HEK293 (cell line): ENCODE results near the gene GMDS.
A peak's percentile ranks its signal among the peaks of the same experiment; 100 is the strongest.

Source experiments
- CTCF ChIA-PET: fragments of 350-600 bp; formaldehyde crosslinking; extraction: SDS; loops from one replicate; lab custom pipeline; 2021; ENCODE audit warnings: antibody characterized with exemption; lab: Yijun Ruan, JAX
- POLR2A ChIA-PET: fragments of 300-600 bp; formaldehyde crosslinking; extraction: SDS; loops from one replicate; lab custom pipeline; 2020; ENCODE audit warnings: antibody characterized with exemption, inconsistent platforms; lab: Yijun Ruan, JAX
- H3K27ac ChIP-seq: fragments of 200-500 bp; sonication (Bioruptor generic); 2 replicates; pipeline ENCODE4 v1.5.1; 2014; ENCODE audit warnings: low read depth, low read length, control low read depth, inconsistent platforms; ENCODE audit errors: extremely low read depth
- H3K36me3 ChIP-seq, 2 experiments: fragments of 200-500 bp in 1 of 2; sonication (Bioruptor generic) in 1 of 2; 1 replicate in 1 of 2; 2 replicates in 1 of 2; pipeline ENCODE4 v1.5.1; 2014 to 2017; ENCODE audit warnings: inconsistent platforms in 2 of 2, low read length in 2 of 2; ENCODE audit not compliant: control insufficient read depth in 2 of 2, insufficient read depth in 1 of 2
- H3K4me1 ChIP-seq: fragments of 200-500 bp; sonication (Bioruptor generic); 2 replicates; pipeline ENCODE4 v1.5.1; 2014; ENCODE audit warnings: mild to moderate bottlenecking, low read length, inconsistent platforms; ENCODE audit not compliant: control insufficient read depth, insufficient read depth
- H3K4me3 ChIP-seq: 2 replicates; pipeline ENCODE4 v1.5.1; 2011; ENCODE audit warnings: low read depth, mild to moderate bottlenecking, control low read depth, low read length, moderate library complexity
- H3K9me3 ChIP-seq: fragments of 200-500 bp; sonication (Bioruptor generic); 2 replicates; pipeline ENCODE4 v1.5.1; 2014; ENCODE audit warnings: low read depth, low read length, inconsistent platforms; ENCODE audit not compliant: control insufficient read depth, insufficient read depth
- GLIS1 ChIP-seq: fragments of 450-650 bp; formaldehyde crosslinking; IDR thresholded peaks from 2 replicates; pipeline ENCODE4 v1.5.1; 2016; ENCODE audit warnings: missing biosample characterization, missing genetic modification characterization
- KLF7 ChIP-seq: fragments of 450-650 bp; formaldehyde crosslinking; IDR thresholded peaks from 2 replicates; pipeline ENCODE4 v1.5.1; 2016; ENCODE audit warnings: missing biosample characterization, missing genetic modification characterization, borderline replicate concordance
- OVOL3 ChIP-seq: fragments of 450-650 bp; formaldehyde crosslinking; IDR thresholded peaks from 2 replicates; pipeline ENCODE4 v1.5.1; 2016; ENCODE audit warnings: missing biosample characterization, missing genetic modification characterization
- PRDM6 ChIP-seq: fragments of 450-650 bp; formaldehyde crosslinking; IDR thresholded peaks from 2 replicates; pipeline ENCODE4 v1.5.1; 2017; ENCODE audit warnings: missing biosample characterization, missing genetic modification characterization
- RBAK ChIP-seq: fragments of 450-650 bp; formaldehyde crosslinking; IDR thresholded peaks from 2 replicates; pipeline ENCODE4 v1.5.1; 2016; ENCODE audit warnings: missing biosample characterization, missing genetic modification characterization
- SCRT1 ChIP-seq: fragments of 450-650 bp; formaldehyde crosslinking; IDR thresholded peaks from 2 replicates; pipeline ENCODE4 v1.5.1; 2016; ENCODE audit warnings: missing biosample characterization, missing genetic modification characterization, borderline replicate concordance
- SP7 ChIP-seq: fragments of 450-650 bp; formaldehyde crosslinking; IDR thresholded peaks from 2 replicates; pipeline ENCODE4 v1.5.1; 2016; ENCODE audit warnings: missing biosample characterization, missing genetic modification characterization
- TCF7L2 ChIP-seq: IDR thresholded peaks from 2 replicates; pipeline ENCODE4 v1.6.1; 2011; ENCODE audit warnings: low read depth, mild to moderate bottlenecking, inconsistent platforms, low read length, moderate library complexity, borderline replicate concordance
- ZBTB17 ChIP-seq: fragments of 450-650 bp; formaldehyde crosslinking; IDR thresholded peaks from 2 replicates; pipeline ENCODE4 v1.5.1; 2016; ENCODE audit warnings: missing biosample characterization, missing genetic modification characterization
- ZIC2 ChIP-seq: fragments of 450-650 bp; formaldehyde crosslinking; IDR thresholded peaks from 2 replicates; pipeline ENCODE4 v1.5.1; 2016; ENCODE audit warnings: missing biosample characterization, missing genetic modification characterization
- ZNF10 ChIP-seq: fragments of 450-650 bp; formaldehyde crosslinking; IDR thresholded peaks from 2 replicates; pipeline ENCODE4 v1.5.1; 2017; ENCODE audit warnings: missing biosample characterization, missing genetic modification characterization
- ZNF114 ChIP-seq: fragments of 450-650 bp; formaldehyde crosslinking; IDR thresholded peaks from 2 replicates; pipeline ENCODE4 v1.5.0; 2017; ENCODE audit warnings: missing biosample characterization, missing genetic modification characterization
- ZNF133 ChIP-seq: fragments of 450-650 bp; formaldehyde crosslinking; IDR thresholded peaks from 2 replicates; pipeline ENCODE4 v1.5.1; 2016; ENCODE audit warnings: missing biosample characterization, missing genetic modification characterization
- ZNF138 ChIP-seq: fragments of 450-650 bp; formaldehyde crosslinking; IDR thresholded peaks from 2 replicates; pipeline ENCODE4 v1.5.1; 2016; ENCODE audit warnings: missing biosample characterization, missing genetic modification characterization, borderline replicate concordance
- ZNF19 ChIP-seq: fragments of 450-650 bp; formaldehyde crosslinking; IDR thresholded peaks from 2 replicates; pipeline ENCODE4; 2016; ENCODE audit warnings: missing biosample characterization, missing genetic modification characterization, low read depth
- ZNF202 ChIP-seq: fragments of 450-650 bp; formaldehyde crosslinking; IDR thresholded peaks from 2 replicates; pipeline ENCODE4 v1.5.1; 2016; ENCODE audit warnings: missing biosample characterization, missing genetic modification characterization, borderline replicate concordance
- ZNF211 ChIP-seq: fragments of 450-650 bp; formaldehyde crosslinking; IDR thresholded peaks from 2 replicates; pipeline ENCODE4 v1.5.1; 2016; ENCODE audit warnings: low read depth, missing biosample characterization, missing genetic modification characterization
- ZNF221 ChIP-seq: fragments of 450-650 bp; formaldehyde crosslinking; IDR thresholded peaks from 2 replicates; pipeline ENCODE4 v1.5.1; 2017; ENCODE audit warnings: missing biosample characterization, missing genetic modification characterization, borderline replicate concordance
- ZNF24 ChIP-seq: fragments of 450-650 bp; formaldehyde crosslinking; IDR thresholded peaks from 2 replicates; pipeline ENCODE4 v1.5.1; 2016; ENCODE audit warnings: missing biosample characterization, missing genetic modification characterization
- ZNF248 ChIP-seq: fragments of 450-650 bp; formaldehyde crosslinking; IDR thresholded peaks from 2 replicates; pipeline ENCODE4 v1.5.1; 2017; ENCODE audit warnings: missing biosample characterization, missing genetic modification characterization
- ZNF280D ChIP-seq: fragments of 450-650 bp; formaldehyde crosslinking; IDR thresholded peaks from 2 replicates; pipeline ENCODE4 v1.5.1; 2016; ENCODE audit warnings: missing biosample characterization, missing genetic modification characterization
- ZNF335 ChIP-seq: fragments of 450-650 bp; formaldehyde crosslinking; conservative IDR thresholded peaks from 2 replicates; pipeline ENCODE4 v1.5.1; 2016; ENCODE audit warnings: missing biosample characterization, missing genetic modification characterization
- ZNF341 ChIP-seq: fragments of 450-650 bp; formaldehyde crosslinking; IDR thresholded peaks from 2 replicates; pipeline ENCODE4; 2016; ENCODE audit warnings: low read depth, missing biosample characterization, missing genetic modification characterization
- ZNF391 ChIP-seq: fragments of 450-650 bp; formaldehyde crosslinking; IDR thresholded peaks from 2 replicates; pipeline ENCODE4 v1.5.1; 2016; ENCODE audit warnings: low read depth, missing biosample characterization, missing genetic modification characterization, borderline replicate concordance
- ZNF426 ChIP-seq: fragments of 450-650 bp; formaldehyde crosslinking; IDR thresholded peaks from 2 replicates; pipeline ENCODE4 v1.5.1; 2017; ENCODE audit warnings: missing biosample characterization, missing genetic modification characterization, mild to moderate bottlenecking, inconsistent platforms, moderate library complexity
- ZNF544 ChIP-seq: fragments of 450-650 bp; formaldehyde crosslinking; IDR thresholded peaks from 2 replicates; pipeline ENCODE4 v1.5.0; 2017; ENCODE audit warnings: missing biosample characterization, missing genetic modification characterization
- ZNF639 ChIP-seq: fragments of 450-650 bp; formaldehyde crosslinking; IDR thresholded peaks from 2 replicates; pipeline ENCODE4 v1.5.1; 2016; ENCODE audit warnings: missing biosample characterization, missing genetic modification characterization
- ZNF785 ChIP-seq: fragments of 450-650 bp; formaldehyde crosslinking; IDR thresholded peaks from 2 replicates; pipeline ENCODE4 v1.5.1; 2016; ENCODE audit warnings: missing biosample characterization, missing genetic modification characterization
- ZNF791 ChIP-seq: fragments of 450-650 bp; formaldehyde crosslinking; IDR thresholded peaks from 2 replicates; pipeline ENCODE4 v1.5.1; 2016; ENCODE audit warnings: missing biosample characterization, missing genetic modification characterization
- ZNF843 ChIP-seq: fragments of 450-650 bp; formaldehyde crosslinking; IDR thresholded peaks from 2 replicates; pipeline ENCODE4 v1.5.1; 2016; ENCODE audit warnings: missing biosample characterization, missing genetic modification characterization

The GMDS gene

GRCh38 chr6:1850121-1850839, 395.1 kb downstream of the GMDS start (continued):
- TF ChIP-seq ZNF248 (tag by site-specific recombination), result no peak
- TF ChIP-seq ZNF391 (tag by site-specific recombination), result no peak
- TF ChIP-seq PRDM6 (tag by site-specific recombination), result peak; percentile 4; the same call in 1 of the 2 replicates
- TF ChIP-seq ZNF24 (tag by site-specific recombination), result 0 out of 2 replicates have a peak, but pooled peaks have one; percentile 2
- TF ChIP-seq ZNF544, result no peak
- no peak for TF ChIP-seq GLIS1
- no peak for TF ChIP-seq ZNF114 (tag by site-specific recombination)
- TF ChIP-seq ZNF785, result no peak
- no peak for TF ChIP-seq OVOL3 (tag by site-specific recombination)
- no peak for TF ChIP-seq ZNF211 (tag by site-specific recombination)
- no peak for TF ChIP-seq TCF7L2
- no peak for TF ChIP-seq ZIC2 (tag by site-specific recombination)
- 0 out of 2 replicates have a peak, but pooled peaks have one; percentile 41 for TF ChIP-seq ZNF10 (tag by site-specific recombination)
- TF ChIP-seq ZBTB17, result no peak
- no peak for TF ChIP-seq ZNF202 (tag by site-specific recombination)
- 0 out of 2 replicates have a peak, but pooled peaks have one; percentile 9 for TF ChIP-seq ZNF843 (tag by site-specific recombination)
- TF ChIP-seq SCRT1 (tag by site-specific recombination), result no peak

- Histone ChIP-seq H3K36me3 (no peaks in the 10 kb centered on the region), H3K4me3 (no peak overlapping the region), H3K4me1 (peaks cover 30% of the 10 kb centered on the region), H3K9me3 (no peaks in the 10 kb centered on the region), H3K27ac (peak overlapping the region; percentile 58)
- POLR2A ChIA-PET, result no interaction called here
- CTCF ChIA-PET, result interaction anchor here (0.7 to 1.5 kb wide), 4 partner anchors 8 to 255 kb away, joined by 3 to 5 read pairs (median 3); no protein-coding TSS in a partner anchor
- peak; percentile 46; the same call in 1 of the 2 replicates for TF ChIP-seq ZNF335 (tag by site-specific recombination)
- no peak for TF ChIP-seq SP7
Observed at GRCh38 chr6:1849691-1850090, 395.7 kb downstream of the GMDS start.

GRCh38 chr6:1848752-1849151, 396.7 kb downstream of the GMDS start:
- peaks cover 23% of the 10 kb centered on the region for H3K4me1 ChIP-seq
- no peak overlapping the region; the same call in 1 of the 2 replicates for H3K27ac ChIP-seq
- H3K4me3 ChIP-seq, result no peak overlapping the region
- ChIA-PET POLR2A (no interaction called here), CTCF (no interaction called here)
- no peaks in the 10 kb centered on the region for H3K9me3 ChIP-seq
- no peaks in the 10 kb centered on the region for H3K36me3 ChIP-seq
- TF ChIP-seq ZNF138 (tag by site-specific recombination) (no peak), ZNF133 (tag by site-specific recombination) (no peak), ZNF639 (tag by site-specific recombination) (no peak), RBAK (tag by site-specific recombination) (no peak), ZNF426 (no peak), ZNF791 (no peak), ZNF221 (tag by site-specific recombination) (no peak), ZNF341 (tag by site-specific recombination) (no peak), ZNF19 (tag by site-specific recombination) (no peak), ZNF280D (tag by site-specific recombination) (no peak), ZNF544 (no peak), KLF7 (tag by site-specific recombination) (no peak)
